Keratinocyte (primary cell): ENCODE results near the gene RBMXL3. TPM values are rescaled to one million over a fixed set of nuclear protein-coding genes. Genes with fewer than 3 reads are reported as not detected.

ENCODE experiments used
- DNase-seq: peaks from one replicate; pipeline ENCODE4 v3.0.0-alpha.2; 2011; ENCODE audit warnings: low read depth, missing footprints, low spot score
- FAIRE-seq: peaks from 2 replicates; lab custom pipeline; 2011; peaks lifted over from hg19 to GRCh38; lab: Jason Lieb, UNC
- H2AFZ ChIP-seq: 2 replicates; pipeline ENCODE4 v1.6.0; 2012; ENCODE audit warnings: low read length, control low read depth, inconsistent platforms; ENCODE audit not compliant: control insufficient read depth
- H3K27ac ChIP-seq: 2 replicates; pipeline ENCODE4 v1.5.1; 2011; ENCODE audit warnings: low read length; ENCODE audit not compliant: control insufficient read depth, insufficient read depth
- H3K27me3 ChIP-seq: 3 replicates; pipeline ENCODE4 v1.6.0; 2011; ENCODE audit warnings: low read length; ENCODE audit not compliant: control insufficient read depth, insufficient read depth; ENCODE audit errors: extremely low read depth
- H3K36me3 ChIP-seq, 2 experiments: 2 replicates in 1 of 2; 3 replicates in 1 of 2; pipeline ENCODE4 v1.5.1; 2011; ENCODE audit warnings: low read length in 2 of 2, mild to moderate bottlenecking in 1 of 2; ENCODE audit not compliant: control insufficient read depth in 2 of 2, insufficient read depth in 2 of 2; ENCODE audit errors: extremely low read depth in 1 of 2
- H3K4me1 ChIP-seq: 3 replicates; pipeline ENCODE4 v1.5.1; 2011; ENCODE audit warnings: low read length; ENCODE audit not compliant: control insufficient read depth, insufficient read depth; ENCODE audit errors: extremely low read depth
- H3K4me2 ChIP-seq: 3 replicates; pipeline ENCODE4 v1.6.0; 2011; ENCODE audit warnings: low read depth, low read length; ENCODE audit not compliant: control insufficient read depth, insufficient read depth; ENCODE audit errors: extremely low read depth
- H3K4me3 ChIP-seq, 3 experiments: fragments of 200-600 bp in 1 of 3; sonication (generic) in 1 of 3; 2 replicates in 2 of 3; 3 replicates in 1 of 3; pipeline ENCODE4 v1.5.1; 2011 to 2016; ENCODE audit warnings: low read length in 3 of 3, mild to moderate bottlenecking in 3 of 3, control low read depth in 2 of 3, inconsistent platforms in 1 of 3, low read depth in 1 of 3, mixed read lengths in 1 of 3, mixed run types in 1 of 3, moderate library complexity in 1 of 3; ENCODE audit not compliant: control insufficient read depth in 2 of 3, insufficient read depth in 2 of 3; ENCODE audit errors: extremely low read depth in 1 of 3
- H3K79me2 ChIP-seq: 2 replicates; pipeline ENCODE4 v1.6.0; 2012; ENCODE audit warnings: low read length; ENCODE audit not compliant: control insufficient read depth, insufficient read depth
- H3K9ac ChIP-seq: 3 replicates; pipeline ENCODE4 v1.6.0; 2011; ENCODE audit warnings: low read length; ENCODE audit not compliant: control insufficient read depth, insufficient read depth; ENCODE audit errors: extremely low read depth
- H3K9me1 ChIP-seq: 3 replicates; pipeline ENCODE4 v1.6.0; 2011; ENCODE audit warnings: low read length; ENCODE audit not compliant: control insufficient read depth, insufficient read depth; ENCODE audit errors: extremely low read depth
- H3K9me3 ChIP-seq: 2 replicates; pipeline ENCODE4 v1.5.1; 2012; ENCODE audit warnings: low read depth, low read length; ENCODE audit not compliant: control insufficient read depth
- H4K20me1 ChIP-seq: 3 replicates; pipeline ENCODE4 v1.6.0; 2011; ENCODE audit warnings: low read length; ENCODE audit not compliant: control insufficient read depth, insufficient read depth; ENCODE audit errors: extremely low read depth
- CTCF ChIP-seq, 3 experiments: IDR thresholded peaks in 1 of 3; conservative IDR thresholded peaks in 1 of 3; optimal IDR thresholded peaks in 1 of 3; 2 replicates in 2 of 3; 3 replicates in 1 of 3; pipeline versions ENCODE3 to v1.5.1; 2011; ENCODE audit warnings: low read length in 3 of 3, mild to moderate bottlenecking in 3 of 3, moderate library complexity in 2 of 3, control low read depth in 1 of 3, inconsistent platforms in 1 of 3; ENCODE audit not compliant: insufficient read depth in 2 of 3; ENCODE audit errors: extremely low read depth in 1 of 3
- EZH2 ChIP-seq: IDR thresholded peaks from one replicate; pipeline ENCODE4 v1.6.1; 2012; ENCODE audit warnings: inconsistent platforms, mild to moderate bottlenecking, low read length, moderate library complexity
- dilution Hi-C: fragments of 300-500 bp; cut with MboI; formaldehyde crosslinking; loops from one replicate; pipeline ENCODE4 v1.7.0; 2020; ENCODE audit warnings: low sequenced_read_pairs; ENCODE audit not compliant: extremely low pct_ligation_motif_present
- polyA plus RNA-seq, 5 experiments: library from polyadenylated mRNA; depleted of rRNA in 3 of 5; stranded (reverse) in 3 of 5; stranded (forward) in 1 of 5; unstranded in 1 of 5; fragments of >200 nt; gene quantifications; 1 replicate in 1 of 5; 2 replicates in 3 of 5; 3 replicates in 1 of 5; pipeline versions ENCODE4 v1.2.1 to v1.2.3, GENCODE V29; 2011 to 2012; ENCODE audit warnings: missing spikeins in 2 of 5, low read depth in 1 of 5, low replicate concordance in 1 of 5

The RBMXL3 gene
- polyA plus RNA-seq, 1 donor (not counting 4 experiments of a cell fraction or from before 2014, with no cell fraction given) = not detected

GRCh38 chrX:115178473-115178872 lies 10.7 kb upstream of the RBMXL3 start:
- Histone ChIP-seq H3K27ac (no peak overlapping the region), H2AFZ (no peak overlapping the region), H4K20me1 (no peaks in the 10 kb centered on the region), H3K79me2 (no peaks in the 10 kb centered on the region), H3K4me3 (no peak overlapping the region), H3K9me3 (no peaks in the 10 kb centered on the region), H3K9ac (no peak overlapping the region), H3K4me1 (no peaks in the 10 kb centered on the region), H3K4me2 (no peak overlapping the region), H3K27me3 (no peaks in the 10 kb centered on the region), H3K36me3 (no peaks in the 10 kb centered on the region), H3K9me1 (no peaks in the 10 kb centered on the region)
- no peak for FAIRE-seq
- dilution Hi-C loops = no loop called here
- DNase-seq = no peak
- TF ChIP-seq CTCF (optimal IDR thresholded peaks at IDR 0.05 in 1 of 3, IDR thresholded peaks at IDR 0.05 in 1 of 3, conservative IDR thresholded peaks at IDR 0.05 in 1 of 3; ENCODE audit: extremely low read depth in 1 of 3, insufficient read depth in 2 of 3, low read length in 3 of 3) (no peak), EZH2 (no peak)

GRCh38 chrX:115183980-115184379 lies 5.2 kb upstream of the RBMXL3 start:
- Histone ChIP-seq H3K4me1 (no peaks in the 10 kb centered on the region), H3K4me3 (no peak overlapping the region), H3K79me2 (no peaks in the 10 kb centered on the region), H3K27ac (no peak overlapping the region), H2AFZ (no peak overlapping the region), H3K4me2 (no peak overlapping the region), H4K20me1 (no peaks in the 10 kb centered on the region), H3K9me1 (no peaks in the 10 kb centered on the region), H3K27me3 (no peaks in the 10 kb centered on the region), H3K36me3 (no peaks in the 10 kb centered on the region), H3K9ac (no peak overlapping the region), H3K9me3 (no peaks in the 10 kb centered on the region)
- dilution Hi-C loops = no loop called here
- TF ChIP-seq CTCF (optimal IDR thresholded peaks at IDR 0.05 in 1 of 3, IDR thresholded peaks at IDR 0.05 in 1 of 3, conservative IDR thresholded peaks at IDR 0.05 in 1 of 3; ENCODE audit: extremely low read depth in 1 of 3, insufficient read depth in 2 of 3, low read length in 3 of 3) (no peak), EZH2 (no peak)
- FAIRE-seq (no peak), DNase-seq (no peak)
